HepG2 (cell line): ENCODE results near the gene WDR43. TPM values are rescaled to one million over a fixed set of nuclear protein-coding genes. Genes with fewer than 3 reads are reported as not detected.
A peak's percentile ranks its signal among the peaks of the same experiment; 100 is the strongest.

Experiments
- CHD4 ChIP-seq: fragments of 200-600 bp; sonication (generic); IDR thresholded peaks from 2 replicates; pipeline ENCODE4 v1.7.0; 2017; ENCODE audit warnings: mild to moderate bottlenecking, low read length, borderline replicate concordance
- ETV5 ChIP-seq: IDR thresholded peaks from 2 replicates; pipeline ENCODE4 v1.6.1; 2018; ENCODE audit warnings: missing biosample characterization, missing genetic modification reagents, inconsistent platforms, borderline replicate concordance
- FOXJ3 ChIP-seq: sonication (generic); formaldehyde crosslinking; IDR thresholded peaks from 2 replicates; pipeline ENCODE4 v1.4.0; 2020; ENCODE audit warnings: missing genetic modification reagents, mild to moderate bottlenecking, borderline replicate concordance
- HNRNPUL1 ChIP-seq: fragments of 200-400 bp; formaldehyde crosslinking; IDR thresholded peaks from 2 replicates; pipeline ENCODE4 v1.6.1; 2017; ENCODE audit warnings: low read depth, mild to moderate bottlenecking, low read length, moderate library complexity
- NFYB ChIP-seq: sonication (generic); formaldehyde crosslinking; IDR thresholded peaks from 2 replicates; pipeline ENCODE4 v1.4.0; 2020; ENCODE audit warnings: missing genetic modification reagents
- RXRA ChIP-seq: sonication (generic); formaldehyde crosslinking; IDR thresholded peaks from 2 replicates; pipeline ENCODE4 v1.5.1; 2020; ENCODE audit warnings: missing genetic modification reagents
- TBX3 ChIP-seq: fragments of 450-650 bp; IDR thresholded peaks from 2 replicates; pipeline ENCODE4 v1.6.1; 2017; ENCODE audit warnings: antibody characterized with exemption, mild to moderate bottlenecking, inconsistent platforms, borderline replicate concordance
- ZNF20 ChIP-seq: sonication (generic); formaldehyde crosslinking; IDR thresholded peaks from 2 replicates; pipeline ENCODE4 v1.4.0; 2020; ENCODE audit warnings: mild to moderate bottlenecking, moderate library complexity, missing genetic modification reagents
- ZNF598 ChIP-seq: sonication (generic); formaldehyde crosslinking; IDR thresholded peaks from 2 replicates; pipeline ENCODE4 v1.5.1; 2020; ENCODE audit warnings: mild to moderate bottlenecking, missing genetic modification reagents, borderline replicate concordance
- ZNF678 ChIP-seq: sonication (generic); formaldehyde crosslinking; IDR thresholded peaks from 2 replicates; pipeline ENCODE4 v1.4.0; 2020; ENCODE audit warnings: mild to moderate bottlenecking, missing genetic modification reagents
- ZNF746 ChIP-seq: sonication (generic); formaldehyde crosslinking; IDR thresholded peaks from 2 replicates; pipeline ENCODE4 v1.8.0; 2022; ENCODE audit warnings: mild to moderate bottlenecking, missing genetic modification reagents
- ZNF788 ChIP-seq: sonication (generic); formaldehyde crosslinking; IDR thresholded peaks from 2 replicates; pipeline ENCODE4 v1.5.0; 2020; ENCODE audit warnings: mild to moderate bottlenecking, missing genetic modification reagents, borderline replicate concordance
- polyA plus RNA-seq, 8 experiments: library from polyadenylated mRNA; depleted of rRNA in 3 of 8; stranded (reverse) in 7 of 8; unstranded in 1 of 8; fragments of >200 nt; fragmentation: Illumina TruSeq in 4 of 8; extraction: Trizol in 4 of 8; gene quantifications; 2 replicates each; pipeline versions ENCODE4 v1.2.1 to v1.2.3, GENCODE V29; 2011 to 2016; ENCODE audit warnings: low read depth in 4 of 8, missing spikeins in 1 of 8, mixed read lengths in 1 of 8; ENCODE audit not compliant: insufficient read depth in 1 of 8
- total RNA-seq, 5 experiments: library from RNA; depleted of rRNA; stranded (reverse); fragments of >200 nt; fragmentation: Illumina TruSeq; extraction: Trizol; gene quantifications; 2 replicates each; pipeline ENCODE4 v1.2.3, GENCODE V29; 2016; ENCODE audit warnings: low read depth in 1 of 5
- TF ChIP-seq, protein P1 (sequence below): sonication (generic); formaldehyde crosslinking; IDR thresholded peaks from 2 replicates; pipeline ENCODE4 v1.4.0; 2020; ENCODE audit warnings: missing genetic modification reagents, borderline replicate concordance
- TF ChIP-seq, protein P2 (sequence below): sonication (generic); IDR thresholded peaks from 2 replicates; pipeline ENCODE4 v1.6.1; 2016; ENCODE audit warnings: low read depth, borderline replicate concordance
- TF ChIP-seq, protein P3 (sequence below): sonication (generic); formaldehyde crosslinking; IDR thresholded peaks from 2 replicates; pipeline ENCODE4 v1.4.0; 2020; ENCODE audit warnings: missing genetic modification reagents, borderline replicate concordance
- TF ChIP-seq, protein P4 (sequence below): sonication (generic); formaldehyde crosslinking; IDR thresholded peaks from 2 replicates; pipeline ENCODE4 v1.5.0; 2020; ENCODE audit warnings: mild to moderate bottlenecking, low read depth, missing genetic modification reagents, borderline replicate concordance
- TF ChIP-seq, protein P5 (sequence below): sonication (generic); formaldehyde crosslinking; IDR thresholded peaks from 2 replicates; pipeline ENCODE4 v1.8.1; 2023; ENCODE audit warnings: mild to moderate bottlenecking, missing genetic modification reagents

WDR43 gene
- total and polyA plus RNA-seq, 2 of the 13 experiments (the other 11 are each of a cell fraction or from before 2014, with no cell fraction given): 121 to 167 TPM

DNA sequence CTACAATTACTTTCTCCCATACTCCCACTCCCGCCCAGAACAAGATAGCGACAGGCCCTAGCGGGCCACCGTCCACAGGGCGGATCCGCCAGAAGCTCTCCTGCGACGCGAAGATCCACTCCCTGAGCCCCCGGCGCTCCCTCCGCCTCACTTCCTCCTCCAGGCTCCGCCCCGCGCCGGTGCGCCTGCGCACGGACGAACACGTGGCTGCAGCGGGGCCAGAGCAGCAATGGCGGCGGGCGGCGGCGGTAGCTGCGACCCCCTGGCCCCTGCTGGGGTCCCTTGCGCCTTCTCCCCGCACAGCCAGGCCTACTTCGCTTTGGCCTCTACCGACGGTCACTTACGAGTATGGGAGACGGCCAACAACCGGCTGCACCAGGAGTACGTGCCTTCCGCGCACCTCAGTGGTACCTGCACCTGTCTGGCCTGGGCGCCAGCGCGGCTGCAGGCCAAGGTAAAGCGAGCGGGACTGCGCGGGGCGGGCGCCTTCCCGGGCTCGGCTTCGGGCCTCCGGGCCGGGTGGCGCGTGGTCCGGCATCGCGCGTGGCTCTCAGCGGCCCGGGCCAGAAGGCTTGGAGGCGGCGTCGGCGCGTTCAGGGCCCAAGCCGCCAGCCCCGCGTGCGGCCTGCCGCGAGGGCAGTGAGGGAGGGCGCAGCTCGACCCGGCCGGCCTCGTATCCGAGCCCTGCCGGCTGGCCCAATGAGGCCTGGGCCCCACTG, at the start of gene WDR43 (continued):
- TF ChIP-seq, protein P1, sequence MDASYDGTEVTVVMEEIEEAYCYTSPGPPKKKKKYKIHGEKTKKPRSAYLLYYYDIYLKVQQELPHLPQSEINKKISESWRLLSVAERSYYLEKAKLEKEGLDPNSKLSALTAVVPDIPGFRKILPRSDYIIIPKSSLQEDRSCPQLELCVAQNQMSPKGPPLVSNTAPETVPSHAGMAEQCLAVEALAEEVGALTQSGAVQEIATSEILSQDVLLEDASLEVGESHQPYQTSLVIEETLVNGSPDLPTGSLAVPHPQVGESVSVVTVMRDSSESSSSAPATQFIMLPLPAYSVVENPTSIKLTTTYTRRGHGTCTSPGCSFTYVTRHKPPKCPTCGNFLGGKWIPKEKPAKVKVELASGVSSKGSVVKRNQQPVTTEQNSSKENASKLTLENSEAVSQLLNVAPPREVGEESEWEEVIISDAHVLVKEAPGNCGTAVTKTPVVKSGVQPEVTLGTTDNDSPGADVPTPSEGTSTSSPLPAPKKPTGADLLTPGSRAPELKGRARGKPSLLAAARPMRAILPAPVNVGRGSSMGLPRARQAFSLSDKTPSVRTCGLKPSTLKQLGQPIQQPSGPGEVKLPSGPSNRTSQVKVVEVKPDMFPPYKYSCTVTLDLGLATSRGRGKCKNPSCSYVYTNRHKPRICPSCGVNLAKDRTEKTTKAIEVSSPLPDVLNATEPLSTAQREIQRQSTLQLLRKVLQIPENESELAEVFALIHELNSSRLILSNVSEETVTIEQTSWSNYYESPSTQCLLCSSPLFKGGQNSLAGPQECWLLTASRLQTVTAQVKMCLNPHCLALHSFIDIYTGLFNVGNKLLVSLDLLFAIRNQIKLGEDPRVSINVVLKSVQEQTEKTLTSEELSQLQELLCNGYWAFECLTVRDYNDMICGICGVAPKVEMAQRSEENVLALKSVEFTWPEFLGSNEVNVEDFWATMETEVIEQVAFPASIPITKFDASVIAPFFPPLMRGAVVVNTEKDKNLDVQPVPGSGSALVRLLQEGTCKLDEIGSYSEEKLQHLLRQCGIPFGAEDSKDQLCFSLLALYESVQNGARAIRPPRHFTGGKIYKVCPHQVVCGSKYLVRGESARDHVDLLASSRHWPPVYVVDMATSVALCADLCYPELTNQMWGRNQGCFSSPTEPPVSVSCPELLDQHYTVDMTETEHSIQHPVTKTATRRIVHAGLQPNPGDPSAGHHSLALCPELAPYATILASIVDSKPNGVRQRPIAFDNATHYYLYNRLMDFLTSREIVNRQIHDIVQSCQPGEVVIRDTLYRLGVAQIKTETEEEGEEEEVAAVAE: peak; percentile 77; the same call in 1 of the 2 replicates
- TF ChIP-seq HNRNPUL1: no peak
- no peak for TF ChIP-seq ZNF20 (CRISPR knock-in tag)
- peak; percentile 77 for TF ChIP-seq NFYB (CRISPR knock-in tag)
- TF ChIP-seq, protein P2, sequence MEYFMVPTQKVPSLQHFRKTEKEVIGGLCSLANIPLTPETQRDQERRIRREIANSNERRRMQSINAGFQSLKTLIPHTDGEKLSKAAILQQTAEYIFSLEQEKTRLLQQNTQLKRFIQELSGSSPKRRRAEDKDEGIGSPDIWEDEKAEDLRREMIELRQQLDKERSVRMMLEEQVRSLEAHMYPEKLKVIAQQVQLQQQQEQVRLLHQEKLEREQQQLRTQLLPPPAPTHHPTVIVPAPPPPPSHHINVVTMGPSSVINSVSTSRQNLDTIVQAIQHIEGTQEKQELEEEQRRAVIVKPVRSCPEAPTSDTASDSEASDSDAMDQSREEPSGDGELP: no peak
- TF ChIP-seq, protein P3, sequence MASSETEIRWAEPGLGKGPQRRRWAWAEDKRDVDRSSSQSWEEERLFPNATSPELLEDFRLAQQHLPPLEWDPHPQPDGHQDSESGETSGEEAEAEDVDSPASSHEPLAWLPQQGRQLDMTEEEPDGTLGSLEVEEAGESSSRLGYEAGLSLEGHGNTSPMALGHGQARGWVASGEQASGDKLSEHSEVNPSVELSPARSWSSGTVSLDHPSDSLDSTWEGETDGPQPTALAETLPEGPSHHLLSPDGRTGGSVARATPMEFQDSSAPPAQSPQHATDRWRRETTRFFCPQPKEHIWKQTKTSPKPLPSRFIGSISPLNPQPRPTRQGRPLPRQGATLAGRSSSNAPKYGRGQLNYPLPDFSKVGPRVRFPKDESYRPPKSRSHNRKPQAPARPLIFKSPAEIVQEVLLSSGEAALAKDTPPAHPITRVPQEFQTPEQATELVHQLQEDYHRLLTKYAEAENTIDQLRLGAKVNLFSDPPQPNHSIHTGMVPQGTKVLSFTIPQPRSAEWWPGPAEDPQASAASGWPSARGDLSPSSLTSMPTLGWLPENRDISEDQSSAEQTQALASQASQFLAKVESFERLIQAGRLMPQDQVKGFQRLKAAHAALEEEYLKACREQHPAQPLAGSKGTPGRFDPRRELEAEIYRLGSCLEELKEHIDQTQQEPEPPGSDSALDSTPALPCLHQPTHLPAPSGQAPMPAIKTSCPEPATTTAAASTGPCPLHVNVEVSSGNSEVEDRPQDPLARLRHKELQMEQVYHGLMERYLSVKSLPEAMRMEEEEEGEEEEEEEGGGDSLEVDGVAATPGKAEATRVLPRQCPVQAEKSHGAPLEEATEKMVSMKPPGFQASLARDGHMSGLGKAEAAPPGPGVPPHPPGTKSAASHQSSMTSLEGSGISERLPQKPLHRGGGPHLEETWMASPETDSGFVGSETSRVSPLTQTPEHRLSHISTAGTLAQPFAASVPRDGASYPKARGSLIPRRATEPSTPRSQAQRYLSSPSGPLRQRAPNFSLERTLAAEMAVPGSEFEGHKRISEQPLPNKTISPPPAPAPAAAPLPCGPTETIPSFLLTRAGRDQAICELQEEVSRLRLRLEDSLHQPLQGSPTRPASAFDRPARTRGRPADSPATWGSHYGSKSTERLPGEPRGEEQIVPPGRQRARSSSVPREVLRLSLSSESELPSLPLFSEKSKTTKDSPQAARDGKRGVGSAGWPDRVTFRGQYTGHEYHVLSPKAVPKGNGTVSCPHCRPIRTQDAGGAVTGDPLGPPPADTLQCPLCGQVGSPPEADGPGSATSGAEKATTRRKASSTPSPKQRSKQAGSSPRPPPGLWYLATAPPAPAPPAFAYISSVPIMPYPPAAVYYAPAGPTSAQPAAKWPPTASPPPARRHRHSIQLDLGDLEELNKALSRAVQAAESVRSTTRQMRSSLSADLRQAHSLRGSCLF (CRISPR knock-in tag): no peak
- peak; percentile 81; the same call in 1 of the 2 replicates for TF ChIP-seq ZNF598
- TF ChIP-seq, protein P4, sequence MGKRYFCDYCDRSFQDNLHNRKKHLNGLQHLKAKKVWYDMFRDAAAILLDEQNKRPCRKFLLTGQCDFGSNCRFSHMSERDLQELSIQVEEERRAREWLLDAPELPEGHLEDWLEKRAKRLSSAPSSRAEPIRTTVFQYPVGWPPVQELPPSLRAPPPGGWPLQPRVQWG (CRISPR knock-in tag): no peak
- peak; percentile 51; the same call in 1 of the 2 replicates for TF ChIP-seq TBX3
- no peak for TF ChIP-seq FOXJ3 (CRISPR knock-in tag)
- peak; percentile 95 for TF ChIP-seq ZNF788
- TF ChIP-seq CHD4: no peak; the same call in 1 of the 2 replicates
- peak; percentile 80 for TF ChIP-seq RXRA
- TF ChIP-seq, protein P5, sequence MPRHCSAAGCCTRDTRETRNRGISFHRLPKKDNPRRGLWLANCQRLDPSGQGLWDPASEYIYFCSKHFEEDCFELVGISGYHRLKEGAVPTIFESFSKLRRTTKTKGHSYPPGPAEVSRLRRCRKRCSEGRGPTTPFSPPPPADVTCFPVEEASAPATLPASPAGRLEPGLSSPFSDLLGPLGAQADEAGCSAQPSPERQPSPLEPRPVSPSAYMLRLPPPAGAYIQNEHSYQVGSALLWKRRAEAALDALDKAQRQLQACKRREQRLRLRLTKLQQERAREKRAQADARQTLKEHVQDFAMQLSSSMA (CRISPR knock-in tag): peak; percentile 96
- no peak; the same call in 1 of the 2 replicates for TF ChIP-seq ZNF746
- 0 out of 2 replicates have a peak, but pooled peaks have one; percentile 64 for TF ChIP-seq ZNF678 (CRISPR knock-in tag)
- TF ChIP-seq ETV5 (CRISPR knock-in tag): peak; percentile 83
